ENCODE results near the gene RASSF1.

Gene RASSF1

DNA sequence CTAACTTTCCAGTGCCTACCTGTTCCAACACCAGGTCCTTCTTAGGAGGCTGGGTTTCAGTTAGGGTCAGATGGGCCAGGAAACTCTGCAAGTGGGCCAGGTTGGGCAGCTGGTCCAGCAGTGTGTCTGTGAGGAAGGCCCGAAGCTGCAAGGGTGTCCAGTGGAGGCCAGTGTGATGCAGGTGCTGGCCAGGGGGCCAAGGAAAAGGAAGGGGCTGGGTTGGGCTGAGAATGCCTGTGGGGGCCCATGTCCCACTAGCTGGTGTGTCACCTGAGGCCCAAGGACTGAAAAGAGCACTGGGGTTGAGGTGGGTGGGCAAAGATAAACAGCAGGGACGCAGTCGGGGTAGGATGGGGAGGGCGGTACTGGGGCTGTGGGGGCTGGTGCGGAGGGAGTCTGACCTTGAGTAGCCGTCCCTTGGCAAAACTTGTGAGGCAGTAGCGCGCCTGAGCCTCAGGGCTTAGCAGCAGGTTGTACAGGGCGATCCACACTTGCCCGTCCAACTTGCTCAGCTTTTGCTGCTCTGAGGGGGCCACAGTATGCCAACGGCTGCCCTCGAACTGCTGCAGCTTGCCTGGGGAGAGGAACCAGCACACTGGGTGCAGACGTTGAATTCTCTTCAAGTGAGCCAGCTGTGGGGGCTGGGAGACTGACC lies 1.5 kb upstream of the RASSF1 start:
- H3K9ac ChIP-seq, result peak overlapping the region in 9 of 11 experiments; percentile 85 to 98 (median 95); a peak in 15 of 22 replicates
- H3K36me3 ChIP-seq, result peaks cover 0 to 3% (median 0%) of the 10 kb centered on the region in 11 experiments; a peak in 1 of 22 replicates
- peaks cover 61 to 83% (median 74%) of the 10 kb centered on the region in 10 experiments for H3K4me1 ChIP-seq
- peak overlapping the region in 7 of 11 experiments; percentile 94 to 99 (median 97); a peak in 14 of 22 replicates for H3K27ac ChIP-seq
- H3K4me3 ChIP-seq, result peak overlapping the region in 5 of 10 experiments; percentile 77 to 92 (median 88); a peak in 9 of 20 replicates
- no peak for TF ChIP-seq Cebpa-rat (IDR thresholded peaks at IDR 0.05)
- peak overlapping the region; percentile 87 to 100 (median 98); a peak in 20 of 22 replicates for H3K4me2 ChIP-seq
- peaks cover 0 to 47% (median 26%) of the 10 kb centered on the region in 11 experiments; a peak in 15 of 22 replicates for H3K27me3 ChIP-seq
- no peaks in the 10 kb centered on the region for H3K9me3 ChIP-seq (replicated peaks in 1 of 11)
- H4K20me1 ChIP-seq, result peaks cover 0 to 1% (median 0%) of the 10 kb centered on the region in 11 experiments; a peak in 6 of 22 replicates

DNA sequence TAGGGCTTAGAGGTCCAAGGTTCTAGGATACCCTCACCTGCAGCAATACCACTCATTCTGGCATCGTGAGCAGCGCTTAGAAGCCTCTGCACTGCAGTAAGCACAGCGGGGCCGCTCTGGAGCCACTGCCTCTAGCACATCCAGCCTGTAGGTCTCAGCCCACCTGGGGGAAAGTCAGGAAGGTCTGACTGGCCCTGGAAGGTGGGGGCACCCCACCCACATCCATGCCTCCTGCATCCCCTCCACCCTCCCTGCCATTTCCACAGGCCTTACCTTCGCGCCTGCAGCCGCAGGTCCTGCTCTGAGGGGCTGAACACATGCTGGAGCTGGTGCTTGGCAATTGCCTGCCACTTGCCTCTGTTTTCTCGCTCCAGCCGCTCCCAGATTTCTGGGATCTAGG lies 901 bp upstream of the RASSF1 start:
- peaks cover 61 to 78% (median 72%) of the 10 kb centered on the region in 10 experiments for H3K4me1 ChIP-seq
- H3K9me3 ChIP-seq (replicated peaks in 1 of 11), result no peaks in the 10 kb centered on the region
- TF ChIP-seq Cebpa-rat (IDR thresholded peaks at IDR 0.05), result no peak
- peaks cover 0 to 47% (median 26%) of the 10 kb centered on the region in 11 experiments; a peak in 15 of 22 replicates for H3K27me3 ChIP-seq
- H3K4me3 ChIP-seq, result peak overlapping the region in 9 of 10 experiments; percentile 58 to 92 (median 88); a peak in 18 of 20 replicates
- peak overlapping the region; percentile 85 to 98 (median 95); a peak in 21 of 22 replicates for H3K9ac ChIP-seq
- peak overlapping the region; percentile 87 to 100 (median 98) for H3K4me2 ChIP-seq
- peaks cover 0 to 7% (median under 1%) of the 10 kb centered on the region in 11 experiments; a peak in 7 of 22 replicates for H3K36me3 ChIP-seq
- H3K27ac ChIP-seq, result peak overlapping the region in 10 of 11 experiments; percentile 87 to 99 (median 96); a peak in 18 of 22 replicates
- H4K20me1 ChIP-seq, result peaks cover 5 to 7% (median 5%) of the 10 kb centered on the region in 11 experiments; a peak in 21 of 22 replicates

DNA sequence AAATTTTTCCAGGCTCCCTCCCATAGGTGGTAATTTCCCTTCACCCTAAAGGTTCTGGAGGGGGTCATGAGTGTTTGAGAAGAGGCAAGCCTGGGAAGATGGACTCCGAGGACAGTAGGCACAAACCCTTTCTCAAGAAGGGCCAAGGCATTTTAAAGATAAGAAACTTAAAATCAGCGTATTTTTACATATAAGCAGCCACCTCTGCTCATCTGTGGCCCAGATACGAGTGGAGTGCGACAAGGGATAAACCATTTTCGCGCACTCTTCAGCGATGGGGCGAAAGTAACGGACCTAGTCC lies 539 bp downstream of the RASSF1 start:
- H3K9ac ChIP-seq, result peak overlapping the region; percentile 85 to 98 (median 95)
- peak overlapping the region; percentile 58 to 92 (median 88) for H3K4me3 ChIP-seq
- H4K20me1 ChIP-seq, result peaks cover 19 to 22% (median 20%) of the 10 kb centered on the region in 11 experiments; a peak in 21 of 22 replicates
- no peak for TF ChIP-seq Cebpa-rat (IDR thresholded peaks at IDR 0.05)
- H3K4me2 ChIP-seq, result peak overlapping the region; percentile 87 to 100 (median 98)
- peaks cover 0 to 33% (median 14%) of the 10 kb centered on the region in 11 experiments; a peak in 15 of 22 replicates for H3K27me3 ChIP-seq
- peak overlapping the region; percentile 87 to 99 (median 95) for H3K27ac ChIP-seq
- H3K9me3 ChIP-seq (replicated peaks in 1 of 11), result no peaks in the 10 kb centered on the region
- peaks cover 0 to 21% (median 15%) of the 10 kb centered on the region in 11 experiments; a peak in 13 of 22 replicates for H3K36me3 ChIP-seq
- H3K4me1 ChIP-seq, result peaks cover 63 to 81% (median 73%) of the 10 kb centered on the region in 10 experiments

DNA sequence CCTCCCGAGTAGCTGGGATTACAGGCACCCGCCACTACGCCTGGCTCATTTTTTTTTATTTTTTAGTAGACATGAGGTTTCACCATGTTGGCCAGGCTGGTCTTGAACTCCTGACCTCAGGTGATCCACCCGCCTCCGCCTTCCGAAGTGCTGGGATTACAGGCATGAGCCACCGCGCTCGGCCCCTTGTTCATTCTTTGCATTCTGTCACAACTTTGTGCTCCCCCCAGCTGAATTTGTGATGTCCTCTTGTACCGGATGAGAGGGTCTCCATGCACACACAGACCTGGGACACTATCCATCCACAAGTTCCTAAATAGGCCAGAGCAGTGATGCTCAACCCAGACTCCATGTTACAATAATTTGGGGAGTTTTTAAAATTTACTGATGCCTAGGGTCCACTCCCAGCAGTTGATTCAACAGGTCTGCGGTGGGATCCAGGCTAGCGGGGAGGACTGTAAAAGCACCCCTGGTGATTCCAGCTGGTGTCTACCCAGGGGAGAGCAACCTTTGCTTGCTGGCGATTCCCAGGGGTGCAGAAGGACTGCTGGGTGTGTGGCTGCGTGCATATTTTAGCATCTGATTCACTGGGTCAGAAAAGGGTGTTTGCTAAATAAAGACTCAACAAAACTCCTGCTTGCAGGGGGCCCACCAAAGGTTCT lies 1.0 kb downstream of the RASSF1 start:
- Histone ChIP-seq H3K36me3 (peaks cover 4 to 26% (median 20%) of the 10 kb centered on the region in 11 experiments; a peak in 20 of 22 replicates), H3K27me3 (peaks cover 0 to 30% (median 12%) of the 10 kb centered on the region in 11 experiments; a peak in 14 of 22 replicates), H3K9ac (peak overlapping the region; percentile 85 to 98 (median 95)), H3K27ac (peak overlapping the region; percentile 87 to 99 (median 95)), H4K20me1 (peaks cover 24 to 26% (median 24%) of the 10 kb centered on the region in 11 experiments), H3K9me3 (replicated peaks in 1 of 11) (no peaks in the 10 kb centered on the region), H3K4me1 (peaks cover 66 to 83% (median 74%) of the 10 kb centered on the region in 10 experiments), H3K4me2 (peak overlapping the region; percentile 87 to 100 (median 98)), H3K4me3 (peak overlapping the region; percentile 58 to 92 (median 88))
- TF ChIP-seq Cebpa-rat (IDR thresholded peaks at IDR 0.05), result no peak

DNA sequence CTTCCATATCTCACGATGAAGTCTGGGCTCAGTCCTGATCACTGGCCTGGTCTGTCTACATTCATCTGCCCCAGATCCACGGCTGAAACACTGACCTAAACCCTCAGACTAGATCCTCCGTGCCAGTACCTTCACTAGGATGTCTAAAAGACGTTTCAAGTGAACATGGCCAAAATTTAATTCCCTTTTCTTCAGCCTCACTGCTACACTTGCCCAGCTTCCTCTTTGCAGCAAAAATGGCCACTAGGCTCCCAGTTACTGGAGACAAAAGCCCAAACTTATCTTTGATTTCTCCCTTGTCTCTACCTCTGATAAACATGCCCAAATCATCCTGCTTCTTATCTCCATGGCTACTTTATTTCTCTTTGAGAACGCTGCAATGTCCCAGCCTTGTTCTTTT lies 1.7 kb downstream of the RASSF1 start:
- H3K27ac ChIP-seq, result peak overlapping the region; percentile 87 to 99 (median 95)
- H3K9me3 ChIP-seq (replicated peaks in 1 of 11), result no peaks in the 10 kb centered on the region
- no peak for TF ChIP-seq Cebpa-rat (IDR thresholded peaks at IDR 0.05)
- peak overlapping the region; percentile 77 to 92 (median 88) for H3K4me3 ChIP-seq
- H3K4me2 ChIP-seq, result peak overlapping the region; percentile 87 to 100 (median 98)
- peaks cover 0 to 30% (median 12%) of the 10 kb centered on the region in 11 experiments; a peak in 14 of 22 replicates for H3K27me3 ChIP-seq
- H3K36me3 ChIP-seq, result peaks cover 10 to 32% (median 26%) of the 10 kb centered on the region in 11 experiments
- H4K20me1 ChIP-seq, result peaks cover 31 to 33% (median 31%) of the 10 kb centered on the region in 11 experiments
- peak overlapping the region; percentile 85 to 98 (median 95) for H3K9ac ChIP-seq
- H3K4me1 ChIP-seq, result peaks cover 69 to 90% (median 77%) of the 10 kb centered on the region in 10 experiments

DNA sequence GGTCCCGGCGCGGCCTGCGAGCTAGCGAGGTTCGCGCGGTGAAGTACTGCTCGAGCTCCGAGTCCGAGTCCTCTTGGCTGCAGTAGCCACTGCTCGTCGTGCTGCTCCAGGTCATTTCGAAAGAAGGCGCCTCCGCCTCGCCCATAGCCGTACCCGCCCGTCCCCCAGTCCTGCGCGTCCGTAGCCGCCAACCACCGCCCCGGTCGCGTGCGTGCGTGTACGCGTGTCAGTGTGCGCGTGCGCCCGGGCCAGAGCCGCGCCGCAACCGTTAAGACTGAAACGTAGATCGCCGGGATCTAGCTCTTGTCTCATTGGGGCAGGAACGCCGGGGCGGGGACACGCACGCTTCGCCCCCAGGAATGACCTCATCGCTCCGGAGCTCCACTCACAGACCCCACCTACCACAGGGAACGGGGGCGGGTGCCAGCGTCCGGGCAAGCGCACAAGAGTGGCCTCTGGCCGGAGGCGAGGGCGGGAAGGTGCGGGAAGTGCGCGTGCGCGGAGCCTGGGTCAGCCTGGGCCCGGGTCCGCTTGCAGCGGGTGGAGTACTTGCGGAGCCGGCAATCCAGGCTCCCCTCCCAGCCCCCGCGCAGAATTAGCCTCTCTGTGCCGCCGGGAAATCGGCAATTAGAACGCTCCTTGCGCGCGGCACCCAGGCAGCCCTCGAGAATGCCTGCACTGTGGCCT lies 3.3 kb downstream of the RASSF1 start:
- Histone ChIP-seq H3K9me3 (replicated peaks in 1 of 11) (no peaks in the 10 kb centered on the region), H3K9ac (peak overlapping the region; percentile 85 to 98 (median 95)), H4K20me1 (peaks cover 47 to 49% (median 47%) of the 10 kb centered on the region in 11 experiments), H3K27ac (peak overlapping the region; percentile 87 to 99 (median 95)), H3K4me3 (peak overlapping the region; percentile 77 to 92 (median 88)), H3K4me2 (peak overlapping the region; percentile 87 to 100 (median 98)), H3K27me3 (peaks cover 0 to 30% (median 12%) of the 10 kb centered on the region in 11 experiments; a peak in 14 of 22 replicates), H3K36me3 (peaks cover 25 to 49% (median 43%) of the 10 kb centered on the region in 11 experiments), H3K4me1 (peaks cover 64 to 81% (median 70%) of the 10 kb centered on the region in 10 experiments)
- TF ChIP-seq Cebpa-rat (IDR thresholded peaks at IDR 0.05), result no peak

DNA sequence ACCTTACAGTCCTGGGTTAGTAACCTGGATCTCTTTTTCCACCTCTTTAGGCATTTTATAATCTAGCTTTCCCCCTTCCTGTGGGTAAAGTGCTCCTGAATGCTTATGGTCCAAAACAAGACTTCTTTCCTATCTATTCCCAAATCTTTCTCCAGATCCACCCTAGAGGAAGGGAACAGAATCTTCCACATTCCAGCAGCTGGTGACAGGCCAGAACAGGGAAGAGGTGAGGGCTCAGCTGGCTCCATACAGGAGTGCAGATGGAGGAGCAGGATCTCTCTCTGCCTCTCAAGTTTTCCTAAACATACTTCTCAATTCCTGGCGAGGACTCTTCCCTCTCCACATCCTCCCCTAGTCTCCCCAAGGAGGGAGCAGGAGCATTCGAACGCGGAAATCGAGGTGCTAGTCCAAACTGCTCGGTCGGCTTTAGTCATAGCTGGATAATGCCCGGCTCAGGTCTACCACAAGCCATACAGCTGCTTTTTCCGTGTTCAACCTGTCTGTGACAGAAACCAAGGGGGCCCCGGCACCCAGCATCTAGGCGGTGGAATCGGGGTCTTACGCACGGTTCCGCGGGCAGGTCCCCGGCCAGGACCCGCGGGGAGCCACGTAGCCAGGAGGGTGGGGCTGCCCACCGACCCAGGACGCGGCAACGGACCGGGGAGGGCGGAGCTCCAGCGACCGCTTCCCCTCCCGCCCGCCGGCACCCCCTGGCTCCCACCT lies 4.0 kb downstream of the RASSF1 start:
- Histone ChIP-seq H3K4me2 (peak overlapping the region; percentile 87 to 100 (median 98)), H3K4me3 (peak overlapping the region; percentile 77 to 92 (median 88)), H3K27me3 (peaks cover 0 to 25% (median 12%) of the 10 kb centered on the region in 11 experiments; a peak in 14 of 22 replicates), H3K36me3 (peaks cover 32 to 56% (median 50%) of the 10 kb centered on the region in 11 experiments), H3K9ac (peak overlapping the region; percentile 85 to 98 (median 94)), H3K9me3 (replicated peaks in 1 of 11) (no peaks in the 10 kb centered on the region), H4K20me1 (peaks cover 54 to 57% (median 54%) of the 10 kb centered on the region in 11 experiments), H3K4me1 (peaks cover 57 to 74% (median 66%) of the 10 kb centered on the region in 10 experiments), H3K27ac (peak overlapping the region; percentile 64 to 99 (median 95))
- no peak for TF ChIP-seq Cebpa-rat (IDR thresholded peaks at IDR 0.05)

All from BLaER1 treated with 17β-estradiol and CSF1 and Interleukin-3, amounts not matched to agents 10 nM and 100 nM (cell line).